Fibroblast of skin of scalp (primary cell): ENCODE measurements around the gene UMAD1.
A peak's percentile ranks its signal among the peaks of the same experiment; 100 is the strongest.
"Not testable (repeated sequence)": the region's sequence is repeated elsewhere in the genome, so short reads cannot be mapped to it uniquely, and the experiment has no call there.

ENCODE experiments used
- DNase-seq: peaks from one replicate; pipeline ENCODE4 v3.0.0-alpha.2; 2013

UMAD1 gene

GRCh38 chr7:7804822-7805221 is 164.3 kb downstream of the UMAD1 start:
- DNase-seq, result not testable (repeated sequence)

GRCh38 chr7:7805511-7806153 is 165.1 kb downstream of the UMAD1 start:
- no peak for DNase-seq

- DNase-seq, result peak; percentile 18
Observed at GRCh38 chr7:7808156-7808555, 167.6 kb downstream of the UMAD1 start.

GRCh38 chr7:7808626-7809025 is 168.1 kb downstream of the UMAD1 start:
- no peak for DNase-seq

- DNase-seq, result no peak
Observed at GRCh38 chr7:7810380-7810779, 169.8 kb downstream of the UMAD1 start.

GRCh38 chr7:7810826-7811225 is 170.3 kb downstream of the UMAD1 start:
- no peak for DNase-seq

- no peak for DNase-seq
Observed at GRCh38 chr7:7812112-7812511, 171.6 kb downstream of the UMAD1 start.

GRCh38 chr7:7815395-7815794 is 174.8 kb downstream of the UMAD1 start:
- no peak for DNase-seq

GRCh38 chr7:7816084-7816483 is 175.5 kb downstream of the UMAD1 start:
- no peak for DNase-seq

GRCh38 chr7:7816816-7817536 is 176.4 kb downstream of the UMAD1 start:
- DNase-seq, result no peak

GRCh38 chr7:7817748-7818147 is 177.2 kb downstream of the UMAD1 start:
- no peak for DNase-seq

- not testable (repeated sequence) for DNase-seq
Observed at GRCh38 chr7:7818179-7818578, 177.6 kb downstream of the UMAD1 start.

GRCh38 chr7:7819442-7820247 is 179.1 kb downstream of the UMAD1 start:
- DNase-seq, result no peak

GRCh38 chr7:7820409-7820808 is 179.9 kb downstream of the UMAD1 start:
- DNase-seq, result no peak

- DNase-seq, result no peak
Observed at GRCh38 chr7:7820939-7821338, 180.4 kb downstream of the UMAD1 start.

GRCh38 chr7:7821517-7821916 is 181.0 kb downstream of the UMAD1 start:
- DNase-seq, result no peak

GRCh38 chr7:7825294-7825693 is 184.7 kb downstream of the UMAD1 start:
- not testable (repeated sequence) for DNase-seq

GRCh38 chr7:7829667-7830066 is 189.1 kb downstream of the UMAD1 start:
- DNase-seq, result no peak

- DNase-seq, result no peak
Observed at GRCh38 chr7:7830122-7830878, 189.7 kb downstream of the UMAD1 start.

- DNase-seq, result no peak
Observed at GRCh38 chr7:7832518-7832917, 192.0 kb downstream of the UMAD1 start.

GRCh38 chr7:7834761-7835160 is 194.2 kb downstream of the UMAD1 start:
- no peak for DNase-seq

GRCh38 chr7:7841027-7841426 is 200.5 kb downstream of the UMAD1 start:
- DNase-seq, result no peak

GRCh38 chr7:7843240-7843639 is 202.7 kb downstream of the UMAD1 start:
- DNase-seq, result no peak
